Central memory CD4-positive, alpha-beta T cell (primary cell): ENCODE data around the gene TTBK2.

Source experiments
- DNase-seq: peaks from one replicate; pipeline ENCODE4 v3.0.0; 2022

TTBK2 gene

DNA sequence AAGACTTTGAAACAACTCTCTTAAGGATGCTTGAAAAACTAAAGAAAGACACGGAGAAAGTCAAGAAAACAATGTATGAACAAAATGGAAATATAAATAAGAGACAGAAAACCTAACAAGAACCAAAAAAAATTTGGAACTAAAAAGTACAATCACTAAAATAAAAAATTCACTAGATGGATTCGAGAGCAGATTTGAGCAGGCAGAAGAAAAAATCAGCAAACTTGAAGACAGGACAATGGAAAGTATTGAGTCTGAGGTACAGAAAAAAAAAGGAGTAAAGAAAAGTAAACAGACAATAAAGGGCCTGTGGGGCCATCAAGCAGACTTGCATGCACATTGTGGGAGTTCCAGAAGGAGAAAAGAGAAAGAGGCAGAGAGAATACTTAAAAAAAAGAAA is 170.3 kb downstream of the TTBK2 start:
- no peak for DNase-seq

DNA sequence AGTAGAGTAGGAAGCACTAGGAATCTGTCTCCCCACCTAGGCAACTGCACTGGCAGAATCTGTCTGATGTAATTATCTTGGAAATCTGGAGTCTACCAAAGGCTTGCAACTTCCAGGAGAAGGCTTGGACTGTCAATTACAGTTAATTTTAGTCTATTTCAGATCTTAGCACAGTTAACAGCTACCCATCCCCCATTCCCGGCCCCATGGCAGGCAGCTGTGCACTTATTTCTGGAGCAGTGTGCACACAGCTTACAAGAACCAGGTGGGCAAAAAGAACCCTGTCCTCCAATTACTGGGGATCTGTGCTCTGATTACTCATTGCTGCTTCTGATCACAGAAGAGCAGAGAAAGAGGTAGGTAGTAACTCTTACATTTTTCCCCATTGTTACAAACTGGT is 171.3 kb downstream of the TTBK2 start:
- no peak for DNase-seq

DNA sequence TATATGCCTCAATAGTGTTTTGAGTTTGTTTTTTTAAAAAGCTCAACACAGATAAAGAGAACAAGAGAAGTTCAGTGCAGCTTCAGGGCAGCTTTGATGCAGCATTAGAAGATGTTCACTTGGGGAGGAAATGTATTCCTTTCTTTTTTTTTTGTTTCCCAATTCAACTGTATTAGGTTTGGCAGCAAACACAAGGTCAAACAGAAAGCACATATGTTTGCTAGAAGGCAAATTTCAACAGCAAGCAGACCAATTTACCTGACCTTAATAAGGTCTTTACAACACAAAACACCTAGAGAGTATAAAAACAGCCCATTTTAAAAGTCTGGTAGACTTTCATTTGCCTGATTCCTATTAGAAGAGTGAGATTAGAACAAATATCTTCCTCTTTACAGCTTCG is 176.4 kb downstream of the TTBK2 start:
- DNase-seq: no peak

DNA sequence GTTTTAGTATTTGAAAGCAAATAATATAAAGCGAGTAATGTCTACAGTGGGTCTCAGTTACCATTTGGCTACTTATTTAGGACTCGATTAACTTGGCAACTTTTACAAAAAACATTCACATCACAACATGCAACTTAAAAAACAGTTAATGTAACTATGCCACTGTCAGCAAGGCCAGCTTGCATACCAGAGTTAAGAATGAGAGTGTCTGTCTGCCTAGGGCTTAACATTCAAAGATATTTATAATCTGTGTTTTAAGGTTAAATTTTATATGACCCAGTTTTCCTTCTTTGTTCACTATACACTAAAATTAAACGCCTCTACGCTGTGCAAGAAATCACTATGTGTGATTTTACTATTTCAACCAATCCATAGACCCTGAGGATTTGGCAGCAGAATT is 178.4 kb downstream of the TTBK2 start:
- DNase-seq: no peak

DNA sequence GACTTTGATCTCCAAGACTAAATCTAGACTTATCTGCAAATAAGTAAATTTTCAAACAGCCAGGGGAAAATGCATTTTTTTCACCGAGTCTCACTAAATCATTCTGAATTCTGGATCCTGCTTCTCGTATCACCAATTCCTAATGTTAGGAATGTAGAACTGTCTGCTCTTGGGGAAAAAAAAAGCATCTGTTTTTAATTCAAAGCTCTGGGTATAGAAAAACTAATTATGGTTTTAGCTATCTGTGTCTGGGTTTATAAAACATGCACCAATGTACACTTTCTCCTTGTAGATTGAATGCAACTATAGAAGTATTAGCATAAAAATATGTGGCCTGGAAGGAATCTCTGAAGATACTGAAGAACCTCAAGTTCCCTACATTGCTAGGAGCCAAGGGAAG is 178.9 kb downstream of the TTBK2 start:
- no peak for DNase-seq

DNA sequence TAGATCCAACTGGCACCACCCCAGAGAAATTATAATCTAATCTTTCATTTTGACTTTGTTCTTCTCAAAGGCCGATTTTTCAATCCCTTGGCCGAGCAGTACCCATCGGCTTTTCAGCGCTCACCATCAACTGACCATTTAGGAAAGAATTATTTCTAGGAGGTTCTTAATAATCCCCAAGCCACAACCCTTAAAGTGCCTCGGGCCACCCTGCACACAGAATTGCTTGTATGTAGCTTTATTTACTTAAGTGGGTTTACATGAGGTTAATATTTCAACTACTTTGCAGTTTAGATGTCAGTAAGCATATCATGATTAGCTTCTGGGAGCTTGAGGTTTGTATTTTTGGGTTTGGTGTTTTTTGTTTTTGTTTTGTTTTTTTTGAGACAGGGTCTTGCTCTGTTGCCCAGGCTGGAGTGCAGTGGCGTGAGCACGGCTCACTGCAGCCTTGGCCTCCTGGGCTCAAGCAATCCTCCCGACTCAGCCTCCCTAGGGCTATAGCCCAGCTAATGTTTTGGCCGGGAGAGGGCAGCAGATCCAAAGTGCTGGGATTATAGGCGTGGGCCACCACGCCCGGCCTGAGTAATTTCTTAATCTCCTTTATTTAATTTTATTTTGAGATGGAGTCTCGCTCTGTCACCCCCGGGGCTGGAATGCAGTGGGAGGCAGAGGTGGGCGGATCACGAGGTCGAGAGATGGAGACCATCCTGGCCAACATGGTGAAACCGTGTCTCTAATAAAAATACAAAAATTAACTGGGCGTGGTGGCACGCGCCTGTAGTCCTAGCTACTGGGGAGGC is 182.8 kb downstream of the TTBK2 start:
- no peak for DNase-seq

DNA sequence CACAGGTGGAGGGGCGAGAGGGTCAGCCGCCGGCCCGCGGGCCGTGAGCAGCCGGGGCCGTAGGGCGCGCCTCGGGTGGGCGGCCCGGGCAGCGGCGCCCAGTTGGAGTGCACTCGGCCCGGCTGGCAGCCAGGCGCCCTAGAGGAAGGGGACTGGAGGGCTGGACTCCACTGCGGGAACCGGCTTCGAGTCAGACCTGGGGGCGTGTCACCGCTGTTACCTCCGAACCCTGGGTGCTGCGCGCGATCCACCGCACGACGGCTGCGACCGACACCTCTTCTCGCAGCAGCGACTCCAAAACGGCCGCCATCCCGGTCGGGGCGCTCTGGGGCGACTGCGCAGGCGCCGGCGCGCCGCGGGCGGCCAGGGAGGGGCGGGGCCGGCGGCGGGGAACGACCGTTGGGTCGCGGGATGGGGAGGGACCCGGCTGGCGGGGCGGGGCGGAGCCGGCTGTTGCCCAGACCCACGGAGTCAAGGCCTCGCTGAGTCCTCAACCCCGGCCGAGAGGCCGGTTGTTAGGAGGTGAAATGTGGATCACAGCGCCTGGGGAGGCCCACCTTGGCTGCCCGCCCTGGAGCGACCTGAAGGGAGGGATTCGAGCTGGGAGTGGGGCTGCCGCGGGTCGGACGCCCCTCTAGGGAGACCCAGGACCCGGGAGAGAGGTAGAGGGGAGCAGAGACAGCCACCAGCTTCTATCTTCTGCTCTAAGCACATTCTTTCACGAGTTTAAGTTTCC is 183.6 kb downstream of the TTBK2 start, which contains the start of gene CDAN1:
Gene CDAN1, minus strand, starts transcription at position 336 of the 736 bp plus-strand sequence. Its CDS starts 26 bp downstream, at position 310.
- peak; percentile 85 for DNase-seq

DNA sequence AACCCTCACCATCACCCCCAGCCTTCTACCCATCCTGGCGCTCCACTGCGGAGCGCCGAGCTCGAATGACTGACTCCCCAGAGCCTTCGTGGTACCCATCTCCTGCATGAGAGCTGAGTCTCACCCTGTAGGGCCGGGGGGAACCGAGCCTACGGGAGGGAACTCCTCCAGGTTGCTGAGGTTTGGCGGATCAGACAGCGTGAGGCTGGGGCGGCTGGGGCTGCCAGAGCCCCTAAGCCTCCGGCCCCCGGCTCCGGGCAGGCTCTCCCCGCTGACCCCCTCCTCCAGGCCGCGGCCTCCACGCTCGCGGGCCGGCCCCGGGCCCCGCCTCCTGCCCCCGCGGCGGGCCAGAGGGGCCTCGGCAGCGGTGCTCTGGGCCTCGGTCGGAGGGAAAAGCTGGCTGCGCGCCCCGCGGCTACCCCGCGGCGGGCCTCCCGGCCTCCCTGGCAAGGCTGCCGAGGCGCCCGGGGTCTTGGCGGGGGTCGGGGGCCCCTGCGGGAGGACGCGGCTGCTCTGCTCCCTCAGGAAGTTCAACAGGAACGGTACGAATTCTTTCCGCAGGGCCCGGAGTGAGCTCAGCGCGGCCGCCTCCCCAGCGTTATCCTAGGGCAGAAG is 184.3 kb downstream of the TTBK2 start:
- DNase-seq: no peak

DNA sequence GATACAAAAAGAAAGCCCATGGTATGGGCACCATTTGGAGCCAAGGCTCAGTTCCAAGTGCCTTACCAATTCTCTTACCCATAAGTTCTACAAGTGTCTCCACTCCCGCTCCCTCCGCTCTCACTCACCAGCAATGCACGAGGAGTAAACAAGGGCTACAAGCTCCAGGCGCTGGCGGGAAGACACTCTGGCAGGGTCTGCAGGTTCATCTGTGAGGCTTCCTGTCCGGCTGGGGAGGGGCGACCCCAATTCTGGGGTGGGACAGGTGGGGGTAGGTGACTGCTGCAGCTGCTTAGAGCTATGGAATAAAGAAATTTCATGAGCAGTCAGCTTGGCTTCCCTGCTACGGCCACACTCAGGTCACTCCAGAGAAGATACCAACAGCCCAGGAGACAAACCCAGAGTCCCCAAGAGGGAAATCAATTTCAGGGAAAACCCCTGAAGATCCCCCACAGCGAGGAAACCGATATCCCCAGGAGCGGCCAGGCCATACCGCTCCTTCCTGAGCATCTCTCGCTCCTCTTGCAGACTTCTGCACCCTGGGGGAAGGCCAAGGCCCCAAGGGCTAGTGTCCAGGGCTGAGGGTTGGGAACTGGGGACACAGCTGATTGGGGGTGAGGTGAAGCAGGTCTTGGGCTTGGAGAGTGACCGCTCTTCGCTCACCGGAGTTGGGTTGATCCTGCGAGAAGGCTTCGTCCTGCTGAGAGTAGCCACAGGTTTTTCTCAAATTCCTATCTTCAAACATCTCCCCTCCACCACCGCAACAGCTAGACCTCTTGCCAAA is 185.0 kb downstream of the TTBK2 start:
- DNase-seq: no peak

DNA sequence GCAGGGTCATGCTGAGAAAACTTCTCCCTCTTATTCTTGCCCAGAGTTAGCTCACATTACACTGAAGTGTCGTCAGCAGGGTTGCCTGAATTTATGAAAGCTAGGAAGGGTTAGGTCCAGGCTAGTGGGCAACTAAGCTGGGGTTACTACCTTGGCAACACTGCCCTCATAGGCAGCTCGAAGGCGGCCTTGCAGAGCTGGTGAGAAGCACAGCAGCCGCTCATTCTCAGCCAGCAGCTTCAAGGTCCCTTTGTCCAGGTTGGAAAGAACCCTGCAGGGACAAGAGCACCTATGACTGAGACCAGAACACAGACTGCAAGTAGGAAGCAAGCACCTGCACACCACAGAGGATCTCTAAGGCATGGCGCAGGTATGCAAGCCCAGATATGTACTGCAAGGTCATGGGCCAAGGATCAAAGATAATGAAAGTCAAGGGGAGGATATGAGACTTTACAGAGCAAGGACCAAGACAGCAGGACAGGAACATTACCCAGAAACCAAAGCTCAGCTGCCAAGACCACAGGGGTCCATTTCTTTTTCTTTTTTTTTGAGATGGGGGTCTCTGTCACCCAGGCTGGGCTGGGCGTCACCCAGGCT is 186.4 kb downstream of the TTBK2 start:
- DNase-seq: no peak

DNA sequence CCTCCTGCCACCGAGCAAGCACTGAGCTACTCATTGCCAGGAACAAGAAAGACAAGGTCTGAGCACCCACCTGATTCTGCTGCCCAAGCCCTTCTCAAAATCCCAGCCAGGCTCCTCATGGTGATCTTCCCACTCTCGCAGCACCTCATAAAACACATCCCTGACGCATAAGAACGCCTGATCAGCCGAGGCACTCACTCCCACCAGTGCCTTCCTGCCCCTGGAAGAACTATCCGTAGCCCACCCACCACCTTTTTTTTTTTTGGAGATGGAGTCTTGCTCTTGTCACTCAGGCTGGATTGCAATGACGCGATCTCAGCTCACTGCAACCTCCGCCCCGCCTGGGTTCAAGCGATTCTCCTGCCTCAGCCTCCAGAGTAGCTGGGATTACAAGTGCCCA is 187.6 kb downstream of the TTBK2 start:
- no peak for DNase-seq

DNA sequence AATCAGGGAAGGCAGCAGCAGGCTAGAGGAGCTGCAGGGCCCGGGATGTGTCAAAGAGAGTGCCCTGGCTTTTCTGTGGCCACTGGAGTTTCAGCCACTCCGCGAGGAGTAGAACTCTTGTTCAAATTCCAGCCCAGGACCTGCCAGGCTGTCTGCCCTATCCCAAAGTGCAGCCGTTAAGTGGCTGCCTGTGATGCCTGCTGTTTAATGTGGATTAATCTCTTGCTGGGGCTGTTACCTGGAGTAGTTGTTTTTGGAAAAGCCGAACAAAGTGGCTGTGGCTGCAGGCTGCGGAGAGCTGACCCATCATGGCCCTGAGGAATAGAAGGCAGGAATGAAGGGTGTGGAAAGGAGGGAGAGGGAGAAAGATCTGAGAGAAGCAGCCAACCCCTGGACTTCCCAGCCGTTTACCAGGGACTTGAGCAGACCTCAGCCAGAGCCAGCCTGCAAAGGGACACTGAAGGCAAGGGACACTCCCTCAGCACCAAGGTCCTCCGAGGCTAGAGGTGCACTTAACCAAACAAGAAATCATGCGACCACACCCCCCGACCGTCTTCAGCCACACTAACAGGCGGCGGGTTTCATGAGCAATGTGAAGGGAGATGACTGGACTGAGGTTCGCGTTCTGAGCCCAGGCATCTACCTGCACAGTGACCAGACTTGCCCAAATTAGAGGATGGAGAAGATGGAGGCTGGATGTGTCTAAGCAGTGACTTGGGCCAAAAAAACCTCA is 188.3 kb downstream of the TTBK2 start:
- no peak for DNase-seq

DNA sequence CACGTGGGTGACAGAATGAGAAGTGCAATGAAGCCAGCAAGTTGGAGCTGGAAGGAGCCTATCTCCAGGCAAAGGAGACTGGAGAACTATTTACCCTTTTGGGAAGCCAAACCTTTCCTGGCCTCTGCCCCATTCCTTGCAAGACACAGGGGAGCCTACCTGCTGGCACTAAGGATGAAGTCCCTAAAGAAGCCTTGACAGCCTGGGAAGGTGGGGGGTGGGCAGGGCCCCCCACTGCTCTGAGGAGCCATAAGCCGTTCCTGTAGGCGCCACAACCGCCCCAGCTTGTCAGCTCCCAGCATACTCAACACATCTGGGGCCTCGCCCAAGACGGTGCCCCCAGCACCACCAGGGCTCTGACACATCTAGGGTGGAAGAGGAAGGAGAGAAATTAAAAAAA is 189.1 kb downstream of the TTBK2 start:
- DNase-seq: no peak

DNA sequence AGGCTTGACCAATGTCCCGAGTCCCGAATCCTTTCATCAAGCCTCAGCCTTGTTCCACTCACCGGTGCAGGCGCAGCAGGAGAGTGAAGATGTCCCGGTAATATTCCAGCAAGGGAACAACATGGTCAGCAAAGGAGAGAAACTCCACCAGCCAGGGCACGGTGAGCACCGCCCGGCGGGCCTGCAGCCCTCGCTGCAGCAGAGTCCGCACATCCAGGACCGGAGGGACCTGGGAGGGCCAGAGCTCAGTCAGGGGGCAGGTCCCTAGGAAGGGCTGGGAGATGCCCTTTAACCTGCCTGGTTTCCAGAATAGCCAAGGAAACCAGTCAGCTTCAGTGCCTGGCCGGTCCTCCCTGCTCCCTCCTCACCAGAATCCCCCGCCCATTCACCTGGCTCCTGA is 190.0 kb downstream of the TTBK2 start:
- no peak for DNase-seq

DNA sequence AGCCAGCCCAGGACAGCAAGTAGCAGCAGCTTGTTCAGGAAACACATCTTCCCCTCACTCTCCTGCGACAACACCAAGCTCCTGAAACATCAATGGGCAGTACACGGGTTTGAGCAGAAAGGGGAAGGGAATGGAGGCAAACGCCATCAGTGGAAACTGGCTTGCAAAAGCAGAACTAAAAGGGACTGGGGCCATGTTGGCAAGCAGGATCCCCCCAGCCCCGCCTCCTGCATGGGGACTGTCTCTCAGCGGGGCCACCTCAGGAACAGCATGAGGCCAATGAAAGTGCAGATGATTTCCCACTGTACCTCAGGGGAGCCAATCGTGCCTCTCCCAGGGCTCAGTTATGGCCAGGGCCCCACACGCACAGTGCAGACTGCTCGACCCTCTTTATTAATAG is 190.4 kb downstream of the TTBK2 start:
- no peak for DNase-seq

DNA sequence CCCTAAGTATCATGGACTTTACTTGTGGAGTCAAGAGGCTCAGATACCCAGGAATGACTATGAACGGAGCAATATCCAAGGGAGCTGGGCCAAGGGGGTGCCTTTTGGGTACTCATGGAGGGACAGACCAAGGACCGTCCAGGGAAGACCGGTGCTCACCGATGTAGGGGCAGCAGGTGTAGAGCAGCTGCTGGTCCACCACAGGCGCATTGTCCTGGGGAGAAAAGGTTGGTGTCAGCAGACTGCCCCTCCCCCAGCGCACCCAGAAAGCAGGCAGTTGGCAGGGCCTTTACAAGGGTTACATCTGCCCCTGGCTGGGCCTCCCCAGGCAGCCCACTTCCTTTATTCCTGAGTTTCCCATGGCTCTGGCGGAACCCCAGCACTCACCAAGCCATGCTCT is 191.2 kb downstream of the TTBK2 start:
- no peak for DNase-seq

DNA sequence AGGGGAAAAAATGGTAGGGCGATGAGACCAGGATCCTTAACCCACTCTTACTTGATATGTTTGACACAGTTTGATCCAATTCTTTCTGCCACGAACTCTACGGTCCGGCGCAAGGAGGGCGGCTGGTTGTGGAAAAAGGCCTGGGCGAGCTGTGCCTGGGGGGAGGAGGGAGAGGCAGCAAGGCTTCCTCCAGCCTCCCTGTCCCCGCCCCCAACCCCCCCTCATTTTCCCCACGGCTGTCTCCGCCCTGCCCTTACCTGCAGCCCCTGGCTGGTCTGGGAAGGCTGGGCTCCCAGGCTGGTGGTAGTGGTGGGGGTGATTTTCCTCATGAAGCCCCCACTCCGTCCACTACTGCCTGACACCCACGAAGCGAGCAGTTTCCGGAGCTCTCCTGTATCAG is 191.6 kb downstream of the TTBK2 start:
- DNase-seq: no peak

DNA sequence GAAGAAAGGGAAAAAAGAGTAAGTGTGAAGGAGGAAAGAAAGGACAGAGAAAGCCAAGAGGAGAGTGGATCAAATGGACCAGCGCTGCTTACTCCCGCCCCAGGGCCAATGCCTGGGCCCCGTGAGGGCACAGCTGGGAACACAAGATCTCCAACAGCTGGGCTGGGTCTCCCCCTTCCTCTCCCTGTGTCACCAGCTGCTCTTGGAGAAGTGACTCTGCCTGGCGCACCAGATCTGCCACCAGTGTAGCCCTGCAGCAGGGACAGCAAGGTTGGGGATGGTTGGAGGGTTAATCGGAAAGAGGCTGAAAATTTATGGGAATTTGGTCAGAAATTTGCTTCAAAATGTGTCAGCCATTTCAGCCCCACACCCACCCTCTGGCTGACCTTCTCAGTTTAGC is 192.0 kb downstream of the TTBK2 start:
- no peak for DNase-seq

DNA sequence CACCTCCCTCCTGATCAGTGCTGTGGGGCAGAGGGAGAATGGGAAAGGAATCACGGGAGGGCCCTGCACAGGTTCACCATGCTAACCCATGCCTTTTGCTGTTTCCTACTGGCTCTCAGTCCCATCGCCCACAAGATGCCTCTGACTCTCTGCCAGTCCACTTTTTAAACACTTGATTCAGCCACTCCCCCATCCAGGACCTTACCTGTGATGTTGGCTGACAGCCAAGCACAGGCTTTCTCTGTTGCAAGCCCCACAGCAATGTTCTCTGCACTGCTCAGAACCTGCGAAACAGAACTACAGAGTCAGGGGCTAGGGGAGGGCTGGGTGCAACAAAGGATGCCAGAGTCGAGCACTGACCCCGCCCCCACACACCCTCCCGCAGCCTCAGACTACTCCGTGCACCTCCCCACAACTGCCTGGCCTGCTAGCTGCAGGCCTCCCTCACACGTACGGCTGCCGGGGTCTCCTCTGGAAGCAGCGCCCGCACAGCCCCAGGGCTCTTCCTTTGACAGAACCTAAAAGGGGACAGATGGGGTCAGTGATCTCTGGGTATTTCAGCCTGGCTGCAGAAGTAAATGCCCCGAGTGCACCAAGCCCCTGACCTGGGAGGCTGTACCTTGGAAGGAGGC is 192.7 kb downstream of the TTBK2 start:
- DNase-seq: no peak

DNA sequence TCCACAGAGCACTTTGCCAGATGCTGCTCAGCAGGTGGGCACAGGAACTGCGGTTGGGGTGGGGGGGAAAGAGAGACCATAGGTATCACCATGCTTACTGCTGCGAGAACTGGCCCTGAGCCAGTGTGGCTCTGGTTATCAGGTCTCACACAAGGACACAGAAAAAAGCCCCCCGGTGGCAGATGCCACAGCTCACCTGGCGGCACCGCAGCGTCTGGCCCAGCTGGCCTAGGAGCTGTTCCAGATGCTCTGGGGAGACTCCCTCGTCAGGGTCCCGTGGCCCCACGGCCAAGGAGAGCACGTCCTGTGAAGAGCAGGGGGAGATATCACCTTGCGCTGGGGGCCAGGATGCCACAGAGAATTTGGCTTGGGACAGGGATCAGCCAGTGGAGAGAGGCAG is 194.5 kb downstream of the TTBK2 start:
- DNase-seq: no peak

DNA sequence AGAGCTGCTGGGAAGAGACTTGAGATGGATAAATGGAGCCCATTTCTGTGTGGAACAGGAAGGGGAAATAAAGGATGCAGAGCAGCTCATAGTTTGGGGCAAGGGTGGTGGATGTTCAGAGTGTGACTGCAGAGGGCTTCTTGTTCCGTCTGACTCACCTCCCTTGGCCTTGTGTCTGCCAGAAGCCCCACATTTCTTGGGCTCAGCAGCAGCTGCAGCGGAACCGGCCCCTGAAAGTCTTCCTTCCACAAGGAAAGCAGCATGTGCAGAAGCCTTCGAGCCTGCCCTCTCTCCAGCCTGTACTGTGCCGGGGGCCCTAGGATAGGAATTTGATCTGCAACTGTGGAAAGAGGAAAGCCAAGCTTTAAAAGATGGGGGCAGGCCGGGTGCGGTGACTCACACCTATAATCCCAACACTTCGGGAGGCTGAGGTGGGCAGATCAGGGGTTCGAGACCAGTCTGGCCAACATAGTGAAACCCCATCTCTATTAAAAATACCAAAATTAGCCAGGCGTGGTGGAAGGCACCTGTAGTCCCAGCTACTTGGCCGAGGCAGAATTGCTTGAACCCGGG is 195.2 kb downstream of the TTBK2 start:
- no peak for DNase-seq
